Breast epithelium (tissue), 3 donors: ENCODE measurements around the gene TTLL10.

ENCODE experiments used
- POLR2A ChIP-seq: fragments of 450-650 bp; IDR thresholded peaks from one replicate; pipeline ENCODE4 v1.6.1; 2016; ENCODE audit warnings: antibody characterized with exemption, mild to moderate bottlenecking, moderate library complexity
- POLR2AphosphoS5 ChIP-seq, 3 donors: sonication (generic); formaldehyde crosslinking; IDR thresholded peaks; one replicate each; pipeline ENCODE4 v1.6.1; 2017; ENCODE audit warnings: antibody characterized with exemption in 3 of 3
- TF ChIP-seq, protein P1 (sequence below), 3 donors: fragments of 450-650 bp; IDR thresholded peaks; one replicate each; pipeline ENCODE4 v1.5.1; 2016 to 2017; ENCODE audit warnings: antibody characterized with exemption in 3 of 3, mild to moderate bottlenecking in 3 of 3, moderate library complexity in 3 of 3

DNA sequence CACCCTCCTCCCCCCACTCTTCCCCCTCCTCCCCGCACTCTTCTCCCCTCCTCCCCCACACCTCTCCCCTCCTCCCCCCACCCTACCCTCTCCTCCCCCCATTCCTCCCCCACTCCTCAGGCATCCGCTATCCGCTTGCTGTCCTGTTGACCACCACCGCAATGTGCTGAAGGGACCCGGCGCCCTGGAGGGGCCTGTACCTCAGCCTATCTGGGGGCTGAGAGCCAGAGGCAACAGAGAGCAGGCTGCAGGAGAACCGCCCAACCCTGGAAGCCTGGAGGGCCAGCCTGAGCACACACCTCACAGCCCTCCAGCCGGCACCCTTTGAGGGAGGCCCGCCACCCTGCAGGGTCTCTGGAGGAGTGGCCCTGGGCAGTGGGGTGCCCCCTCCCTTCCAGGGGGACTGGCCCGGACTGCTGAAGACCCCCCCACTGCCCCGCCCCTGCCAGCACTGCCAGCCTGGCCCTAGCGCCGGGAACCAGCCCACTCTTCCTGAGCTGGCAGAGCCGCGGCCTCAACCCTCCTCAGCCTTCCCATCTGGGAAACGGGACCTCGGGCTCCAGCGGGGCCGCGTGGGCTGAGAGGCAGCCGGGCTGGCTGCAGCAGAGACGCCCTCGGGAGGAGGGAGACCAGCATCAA is 71.6 kb downstream of the TTLL10 start:
- TF ChIP-seq, protein P1, sequence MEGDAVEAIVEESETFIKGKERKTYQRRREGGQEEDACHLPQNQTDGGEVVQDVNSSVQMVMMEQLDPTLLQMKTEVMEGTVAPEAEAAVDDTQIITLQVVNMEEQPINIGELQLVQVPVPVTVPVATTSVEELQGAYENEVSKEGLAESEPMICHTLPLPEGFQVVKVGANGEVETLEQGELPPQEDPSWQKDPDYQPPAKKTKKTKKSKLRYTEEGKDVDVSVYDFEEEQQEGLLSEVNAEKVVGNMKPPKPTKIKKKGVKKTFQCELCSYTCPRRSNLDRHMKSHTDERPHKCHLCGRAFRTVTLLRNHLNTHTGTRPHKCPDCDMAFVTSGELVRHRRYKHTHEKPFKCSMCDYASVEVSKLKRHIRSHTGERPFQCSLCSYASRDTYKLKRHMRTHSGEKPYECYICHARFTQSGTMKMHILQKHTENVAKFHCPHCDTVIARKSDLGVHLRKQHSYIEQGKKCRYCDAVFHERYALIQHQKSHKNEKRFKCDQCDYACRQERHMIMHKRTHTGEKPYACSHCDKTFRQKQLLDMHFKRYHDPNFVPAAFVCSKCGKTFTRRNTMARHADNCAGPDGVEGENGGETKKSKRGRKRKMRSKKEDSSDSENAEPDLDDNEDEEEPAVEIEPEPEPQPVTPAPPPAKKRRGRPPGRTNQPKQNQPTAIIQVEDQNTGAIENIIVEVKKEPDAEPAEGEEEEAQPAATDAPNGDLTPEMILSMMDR (IDR thresholded peaks at IDR 0.05), result no peak
- TF ChIP-seq POLR2A (no peak), POLR2AphosphoS5 (IDR thresholded peaks at IDR 0.05) (no peak)
